Astrocyte of the cerebellum (primary cell): ENCODE results near the gene USH1C.

Source experiments
- DNase-seq: peaks from one replicate; pipeline ENCODE4 v3.0.0-alpha.2; 2011; ENCODE audit warnings: low read depth
- H3K4me3 ChIP-seq: 2 replicates; pipeline ENCODE4 v1.5.1; 2011; ENCODE audit warnings: mild to moderate bottlenecking, low read depth, low read length, moderate library complexity
- CTCF ChIP-seq: IDR thresholded peaks from 2 replicates; pipeline ENCODE4 v1.5.1; 2012; ENCODE audit warnings: low read length, low read depth, moderate library complexity, mild to moderate bottlenecking; ENCODE audit errors: missing control alignments
- in situ Hi-C: cut with HindIII; loops from 2 replicates; pipeline ENCODE4 v1.10.0; 2017; ENCODE audit warnings: low sequenced_read_pairs

Gene USH1C

GRCh38 chr11:17505146-17505545 lies 39.1 kb downstream of the USH1C start:
- no peak for DNase-seq
- in situ Hi-C loops, result no loop called here
- no peak overlapping the region for H3K4me3 ChIP-seq
- TF ChIP-seq CTCF, result no peak

- no peak overlapping the region for H3K4me3 ChIP-seq
- peak; percentile 23 for DNase-seq
- TF ChIP-seq CTCF, result peak; percentile 80
- in situ Hi-C loops, result no loop called here
These were observed 39.7 kb downstream of the USH1C start for GRCh38 chr11:17504330-17505107.

DNA sequence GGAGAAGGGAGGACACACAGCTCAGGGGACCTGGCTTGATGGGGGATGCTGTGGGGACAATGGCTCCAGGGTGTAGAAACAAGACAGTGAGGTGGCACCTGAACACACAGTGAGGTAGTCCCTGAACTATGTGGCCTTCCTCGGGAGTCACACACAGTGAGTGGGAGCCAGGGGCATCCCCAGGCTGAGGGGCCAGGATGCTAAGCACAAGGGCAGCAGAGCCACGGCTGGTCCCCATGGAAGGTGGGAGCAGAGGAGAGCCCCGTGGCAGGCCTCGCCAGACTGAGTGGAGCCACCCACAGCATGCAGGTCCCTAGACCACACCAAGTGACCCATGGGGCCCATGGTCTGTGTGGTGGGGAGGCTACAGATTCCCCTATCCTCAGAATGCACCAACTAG lies 41.6 kb downstream of the USH1C start:
- DNase-seq, result no peak
- no peak for TF ChIP-seq CTCF
- no peak overlapping the region for H3K4me3 ChIP-seq
- in situ Hi-C loops, result no loop called here

- in situ Hi-C loops, result no loop called here
- no peak overlapping the region for H3K4me3 ChIP-seq
- no peak for DNase-seq
- no peak for TF ChIP-seq CTCF
These were observed 43.5 kb downstream of the USH1C start for GRCh38 chr11:17500673-17501072.

GRCh38 chr11:17498475-17498874 lies 45.7 kb downstream of the USH1C start:
- DNase-seq, result no peak
- TF ChIP-seq CTCF, result peak; percentile 31
- no peak overlapping the region for H3K4me3 ChIP-seq
- in situ Hi-C loops, result no loop called here

GRCh38 chr11:17498058-17498457 lies 46.2 kb downstream of the USH1C start:
- in situ Hi-C loops, result no loop called here
- no peak for TF ChIP-seq CTCF
- H3K4me3 ChIP-seq, result no peak overlapping the region
- DNase-seq, result no peak
